Tibial nerve (tissue), 4 donors: Measurements from ENCODE around the gene PER1. TPM values are rescaled to one million over a fixed set of nuclear protein-coding genes. Genes with fewer than 3 reads are reported as not detected.

ENCODE experiments used
- DNase-seq, 2 donors: peaks; one replicate each; pipeline ENCODE4 v3.0.0-alpha.2; 2019; ENCODE audit warnings: low spot score in 2 of 2
- H3K27ac ChIP-seq, 4 donors: fragments of 200-600 bp; sonication (generic) in 3 of 4; one replicate each; pipeline ENCODE4 v1.5.1; 2017 to 2019; ENCODE audit warnings: mild to moderate bottlenecking in 1 of 4
- H3K27me3 ChIP-seq, 2 donors: fragments of 200-600 bp; sonication (generic) in 1 of 2; one replicate each; pipeline versions ENCODE4 v1.5.1 to v1.6.0; 2017 to 2019
- H3K36me3 ChIP-seq, 3 donors: fragments of 200-600 bp; sonication (generic); one replicate each; pipeline ENCODE4 v1.5.1; 2018 to 2019
- H3K4me1 ChIP-seq, 4 donors: fragments of 200-600 bp; sonication (generic) in 3 of 4; one replicate each; pipeline ENCODE4 v1.5.1; 2017 to 2019
- H3K4me3 ChIP-seq, 4 donors: fragments of 200-600 bp; sonication (generic) in 3 of 4; one replicate each; pipeline ENCODE4 v1.5.1; 2017 to 2019; ENCODE audit warnings: mild to moderate bottlenecking in 1 of 4, moderate library complexity in 1 of 4
- H3K9me3 ChIP-seq, 4 donors: fragments of 200-600 bp; sonication (generic) in 3 of 4; one replicate each; pipeline ENCODE4 v1.5.1; 2017 to 2019
- EP300 ChIP-seq, 2 donors: sonication (generic); formaldehyde crosslinking; IDR thresholded peaks; one replicate each; pipeline ENCODE4 v1.6.1; 2017; ENCODE audit warnings: antibody characterized with exemption in 2 of 2, mild to moderate bottlenecking in 1 of 2
- POLR2A ChIP-seq, 2 donors: fragments of 450-650 bp; IDR thresholded peaks; one replicate each; pipeline ENCODE4 v1.6.1; 2017; ENCODE audit warnings: antibody characterized with exemption in 2 of 2, mild to moderate bottlenecking in 2 of 2, moderate library complexity in 2 of 2
- WGBS, 2 donors: methylation state at CpG; one replicate each; pipeline ENCODE4 v1.1.5; 2018; 5-methylcytosine and 5-hydroxymethylcytosine counted together
- total RNA-seq, 4 donors: library from RNA; depleted of rRNA; stranded (reverse); fragments of >200 nt; gene quantifications; one replicate each; pipeline ENCODE4 v1.1.0, GENCODE V29; 2016
- TF ChIP-seq, protein P1 (sequence below), 5 experiments: fragments of 200-600 bp in 3 of 5; fragments of 450-650 bp in 2 of 5; sonication (generic) in 3 of 5; IDR thresholded peaks; one replicate each; pipeline ENCODE4 v1.5.1; 2016 to 2019; ENCODE audit warnings: antibody characterized with exemption in 5 of 5, mild to moderate bottlenecking in 3 of 5, moderate library complexity in 2 of 5

Gene PER1
- total RNA-seq, 4 donors from 2014 or later, result 157 to 328 (median 204) TPM

DNA sequence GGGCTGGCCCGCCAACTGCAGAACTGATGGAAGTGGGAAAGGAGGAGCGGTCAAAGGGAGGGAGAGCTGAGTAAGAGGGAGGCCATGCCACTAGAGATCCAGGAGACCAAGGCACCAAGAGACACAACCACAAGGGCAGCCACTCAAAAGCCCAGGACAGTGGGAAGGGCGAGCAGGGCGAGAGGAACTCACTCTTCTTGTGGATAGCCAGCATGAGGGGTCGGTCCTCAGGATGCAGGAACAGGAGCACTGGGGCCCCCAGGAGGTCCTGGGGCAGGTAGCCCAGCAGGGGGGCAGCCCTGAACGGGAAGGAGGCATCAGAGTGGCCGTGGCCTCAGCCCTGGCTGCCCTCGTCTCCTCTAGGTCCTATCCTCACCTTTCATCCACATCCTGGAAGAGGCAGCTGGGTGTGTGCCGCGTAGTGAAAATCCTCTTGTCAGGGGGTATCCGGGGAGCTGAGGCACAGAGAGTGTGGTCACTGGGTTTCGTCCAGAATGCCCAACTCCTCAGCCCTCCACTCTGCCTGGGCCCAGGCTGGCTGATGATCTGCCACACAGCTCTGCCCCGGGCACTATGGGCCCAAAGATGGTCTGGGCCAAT lies 4.3 kb downstream of the PER1 start:
- TF ChIP-seq, protein P1, sequence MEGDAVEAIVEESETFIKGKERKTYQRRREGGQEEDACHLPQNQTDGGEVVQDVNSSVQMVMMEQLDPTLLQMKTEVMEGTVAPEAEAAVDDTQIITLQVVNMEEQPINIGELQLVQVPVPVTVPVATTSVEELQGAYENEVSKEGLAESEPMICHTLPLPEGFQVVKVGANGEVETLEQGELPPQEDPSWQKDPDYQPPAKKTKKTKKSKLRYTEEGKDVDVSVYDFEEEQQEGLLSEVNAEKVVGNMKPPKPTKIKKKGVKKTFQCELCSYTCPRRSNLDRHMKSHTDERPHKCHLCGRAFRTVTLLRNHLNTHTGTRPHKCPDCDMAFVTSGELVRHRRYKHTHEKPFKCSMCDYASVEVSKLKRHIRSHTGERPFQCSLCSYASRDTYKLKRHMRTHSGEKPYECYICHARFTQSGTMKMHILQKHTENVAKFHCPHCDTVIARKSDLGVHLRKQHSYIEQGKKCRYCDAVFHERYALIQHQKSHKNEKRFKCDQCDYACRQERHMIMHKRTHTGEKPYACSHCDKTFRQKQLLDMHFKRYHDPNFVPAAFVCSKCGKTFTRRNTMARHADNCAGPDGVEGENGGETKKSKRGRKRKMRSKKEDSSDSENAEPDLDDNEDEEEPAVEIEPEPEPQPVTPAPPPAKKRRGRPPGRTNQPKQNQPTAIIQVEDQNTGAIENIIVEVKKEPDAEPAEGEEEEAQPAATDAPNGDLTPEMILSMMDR (IDR thresholded peaks at IDR 0.05), result no peak
- TF ChIP-seq EP300 (IDR thresholded peaks at IDR 0.05), result peak in 1 of 2 donors; percentile 43
- TF ChIP-seq POLR2A (IDR thresholded peaks at IDR 0.05), result no peak
- Histone ChIP-seq H3K4me1 (peaks cover 0 to 75% (median 23%) of the 10 kb centered on the region in 4 donors), H3K4me3 (no peak overlapping the region), H3K36me3 (peaks cover 40 to 83% (median 69%) of the 10 kb centered on the region in 3 donors), H3K27me3 (no peaks in the 10 kb centered on the region), H3K27ac (peak overlapping the region; percentile 61 to 100 (median 100)), H3K9me3 (no peaks in the 10 kb centered on the region)
- no peak for DNase-seq
- 88 to 91% methylated on average over 13 of the region's 13 CpGs for WGBS, 2 donors

DNA sequence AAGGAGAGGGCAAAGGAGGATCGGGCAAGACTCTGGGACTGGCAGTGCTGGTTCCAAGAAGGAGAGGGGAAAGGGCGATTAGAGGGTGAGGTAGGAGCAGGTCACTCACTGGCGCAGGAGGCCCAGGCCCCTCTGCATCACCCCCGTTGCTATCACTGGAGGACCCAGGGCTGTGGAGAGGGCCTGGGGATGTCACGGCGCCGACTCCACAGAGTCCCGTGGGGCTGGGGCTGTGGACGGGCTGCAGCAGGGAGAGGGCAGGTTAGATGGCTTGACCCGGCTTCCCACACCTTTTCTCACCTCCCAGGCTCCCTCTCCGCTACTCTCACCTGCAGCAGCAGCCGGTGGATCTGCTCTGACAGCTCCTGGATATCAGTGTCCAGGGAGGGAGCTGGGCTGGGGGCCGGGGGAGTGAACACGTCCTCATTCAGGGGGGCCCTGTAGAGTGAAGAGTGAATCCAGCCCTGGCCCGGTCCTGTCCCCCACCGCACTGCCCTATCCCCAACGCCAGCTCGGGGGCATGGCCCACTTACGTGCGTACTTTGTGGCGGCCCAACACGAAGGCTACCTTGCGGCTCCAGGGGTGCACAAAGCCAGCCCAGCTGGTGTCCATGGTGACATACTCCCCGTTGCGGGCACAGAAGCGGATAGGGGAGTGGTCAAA lies 4.9 kb downstream of the PER1 start:
- TF ChIP-seq POLR2A (IDR thresholded peaks at IDR 0.05) (no peak), EP300 (IDR thresholded peaks at IDR 0.05) (no peak)
- TF ChIP-seq, protein P1 (IDR thresholded peaks at IDR 0.05), result no peak
- peak overlapping the region; percentile 61 to 100 (median 100) for H3K27ac ChIP-seq
- 86 to 90% methylated on average over 20 to 25 of the region's 26 CpGs for WGBS, 2 donors
- peaks cover 0 to 77% (median 19%) of the 10 kb centered on the region in 4 donors for H3K4me1 ChIP-seq
- no peak overlapping the region for H3K4me3 ChIP-seq
- no peaks in the 10 kb centered on the region for H3K27me3 ChIP-seq
- H3K9me3 ChIP-seq, result no peaks in the 10 kb centered on the region
- no peak for DNase-seq
- peaks cover 44 to 89% (median 75%) of the 10 kb centered on the region in 3 donors for H3K36me3 ChIP-seq

DNA sequence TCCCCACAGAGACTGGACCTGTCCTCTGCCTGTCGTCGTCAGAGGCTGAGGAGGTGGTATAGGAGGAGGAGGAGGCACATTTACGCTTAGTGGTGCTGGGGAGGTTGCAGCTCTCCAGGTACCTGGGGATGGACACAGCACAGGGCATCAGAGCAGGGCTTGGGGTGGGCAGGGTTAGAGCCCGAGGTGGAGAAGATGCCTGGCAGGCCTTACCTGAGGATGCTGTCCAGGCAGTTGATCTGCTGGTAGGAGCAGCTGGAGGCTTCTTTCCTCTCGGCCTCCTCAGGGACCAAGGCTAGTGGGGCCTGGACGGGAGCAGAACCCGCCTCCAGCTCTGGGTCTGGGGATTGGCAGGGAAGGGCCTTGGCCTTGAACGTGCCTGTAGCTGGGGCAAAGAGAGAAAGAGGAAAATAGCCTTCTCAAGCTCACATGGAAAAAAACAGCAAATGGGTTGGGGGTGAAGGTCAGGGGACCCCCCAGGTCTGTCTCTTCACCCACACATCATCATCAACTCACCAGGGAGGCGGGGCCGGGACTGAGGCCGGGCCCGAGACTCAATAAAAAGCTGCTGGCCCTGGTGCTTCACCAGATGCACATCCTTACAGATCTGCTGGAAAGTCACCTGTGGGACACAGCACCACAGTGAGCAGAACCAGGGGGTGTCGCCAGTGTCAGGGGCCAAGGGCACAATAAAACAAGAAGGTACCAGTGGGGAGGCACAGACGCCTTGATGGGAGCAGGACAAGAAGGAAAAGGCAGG lies 5.6 kb downstream of the PER1 start:
- peaks cover 0 to 79% (median 19%) of the 10 kb centered on the region in 4 donors for H3K4me1 ChIP-seq
- TF ChIP-seq EP300 (IDR thresholded peaks at IDR 0.05) (no peak), POLR2A (IDR thresholded peaks at IDR 0.05) (no peak)
- TF ChIP-seq, protein P1 (IDR thresholded peaks at IDR 0.05), result no peak
- H3K4me3 ChIP-seq, result no peak overlapping the region
- peaks cover 44 to 92% (median 80%) of the 10 kb centered on the region in 3 donors for H3K36me3 ChIP-seq
- no peaks in the 10 kb centered on the region for H3K9me3 ChIP-seq
- no peak for DNase-seq
- 90 to 92% methylated on average over 13 to 14 of the region's 14 CpGs for WGBS, 2 donors
- no peaks in the 10 kb centered on the region for H3K27me3 ChIP-seq
- H3K27ac ChIP-seq, result peak overlapping the region; percentile 61 to 100 (median 82)

DNA sequence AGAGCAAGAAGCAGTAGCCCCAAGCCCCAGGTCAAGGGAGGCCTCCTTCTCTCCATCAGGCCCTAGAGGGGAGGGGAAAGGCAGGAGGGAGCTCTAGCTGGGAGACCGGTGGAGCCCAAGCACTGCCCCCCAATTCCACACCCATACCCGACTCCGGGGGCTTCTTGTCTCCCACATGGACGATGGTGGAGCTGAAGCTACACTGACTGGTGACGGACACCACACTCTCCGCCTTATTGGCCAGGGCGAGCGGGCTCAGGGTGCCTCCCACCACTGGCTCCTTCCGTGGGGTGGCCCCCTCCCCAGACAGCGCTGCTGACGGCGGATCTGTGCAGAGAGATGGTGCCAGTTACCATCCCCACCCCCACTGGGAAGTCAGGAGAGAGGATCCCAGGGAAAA lies 6.4 kb downstream of the PER1 start:
- TF ChIP-seq EP300 (IDR thresholded peaks at IDR 0.05) (no peak), POLR2A (IDR thresholded peaks at IDR 0.05) (no peak)
- TF ChIP-seq, protein P1 (IDR thresholded peaks at IDR 0.05), result no peak
- H3K4me1 ChIP-seq, result peaks cover 0 to 86% (median 15%) of the 10 kb centered on the region in 4 donors
- peaks cover 44 to 100% (median 85%) of the 10 kb centered on the region in 3 donors for H3K36me3 ChIP-seq
- DNase-seq, result no peak
- 89 to 91% methylated on average over 12 of the region's 12 CpGs for WGBS, 2 donors
- H3K27ac ChIP-seq, result peak overlapping the region; percentile 40 to 100 (median 82)
- H3K27me3 ChIP-seq, result no peaks in the 10 kb centered on the region
- no peaks in the 10 kb centered on the region for H3K9me3 ChIP-seq
- no peak overlapping the region for H3K4me3 ChIP-seq
